HG03135 (cell line): ENCODE data around the gene QKI.
"Not testable (repeated sequence)": the region's sequence is repeated elsewhere in the genome, so short reads cannot be mapped to it uniquely, and the experiment has no call there.

Experiments used
- ATAC-seq: cut with Tn5 transposase; IDR thresholded peaks from one replicate; pipeline ENCODE4 v1.9.1; 2021; ENCODE audit warnings: mild to moderate bottlenecking, moderate library complexity; ENCODE audit not compliant: unreplicated experiment

Gene QKI

DNA sequence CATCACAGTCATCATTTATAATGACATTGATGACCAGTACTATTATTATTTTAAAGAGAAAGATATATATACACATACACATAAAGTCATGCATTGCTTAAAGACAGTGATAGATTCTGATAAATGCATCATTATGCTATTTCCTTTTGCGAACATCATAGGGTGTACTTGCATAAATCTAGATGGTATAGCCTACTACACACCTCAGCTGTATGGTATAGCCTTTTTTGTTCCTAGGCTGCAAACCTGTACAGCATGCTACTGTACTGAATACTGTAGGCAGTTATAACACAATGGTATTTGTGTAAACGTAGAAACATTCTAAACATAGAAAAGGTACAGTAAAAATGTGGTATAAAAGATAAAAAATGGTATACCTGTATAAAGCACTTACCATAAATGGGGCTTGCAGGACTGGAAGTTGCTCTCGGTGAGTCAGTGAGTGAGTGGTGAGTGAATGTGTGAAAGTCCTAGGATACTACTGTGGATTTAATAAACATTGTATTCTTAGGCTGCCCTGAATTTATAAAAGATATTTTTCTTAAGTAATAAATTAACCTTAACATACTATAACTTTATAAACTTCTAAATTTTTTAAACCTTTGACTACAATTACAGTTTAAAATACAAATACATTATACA is 23.9 kb downstream of the QKI start:
- ATAC-seq = no peak

- ATAC-seq = no peak
Measured at GRCh38 chr6:163438940-163439335, 24.4 kb downstream of the QKI start.

DNA sequence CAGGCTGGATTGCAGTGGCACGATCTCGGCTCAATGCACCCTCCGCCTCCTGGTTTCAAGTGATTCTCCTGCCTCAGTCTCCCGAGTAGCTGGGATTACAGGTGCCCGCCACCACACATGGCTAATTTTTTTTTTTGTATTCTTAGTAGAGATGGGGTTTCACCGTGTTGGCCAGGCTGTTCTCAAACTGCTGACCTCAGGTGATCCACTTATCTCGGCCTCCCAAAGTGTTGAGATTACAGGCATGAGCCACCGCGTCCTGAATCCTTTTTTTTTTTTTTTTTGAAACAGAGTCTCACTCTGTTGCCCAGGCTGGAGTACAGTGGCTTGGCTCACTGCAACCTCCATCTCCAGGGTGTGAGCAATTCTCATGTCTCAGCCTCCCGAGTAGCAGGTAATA is 24.9 kb downstream of the QKI start:
- ATAC-seq = not testable (repeated sequence)

- ATAC-seq = no peak
Measured at GRCh38 chr6:163439997-163440396, 25.5 kb downstream of the QKI start.

- no peak for ATAC-seq
Measured at GRCh38 chr6:163442336-163442735, 27.8 kb downstream of the QKI start.

DNA sequence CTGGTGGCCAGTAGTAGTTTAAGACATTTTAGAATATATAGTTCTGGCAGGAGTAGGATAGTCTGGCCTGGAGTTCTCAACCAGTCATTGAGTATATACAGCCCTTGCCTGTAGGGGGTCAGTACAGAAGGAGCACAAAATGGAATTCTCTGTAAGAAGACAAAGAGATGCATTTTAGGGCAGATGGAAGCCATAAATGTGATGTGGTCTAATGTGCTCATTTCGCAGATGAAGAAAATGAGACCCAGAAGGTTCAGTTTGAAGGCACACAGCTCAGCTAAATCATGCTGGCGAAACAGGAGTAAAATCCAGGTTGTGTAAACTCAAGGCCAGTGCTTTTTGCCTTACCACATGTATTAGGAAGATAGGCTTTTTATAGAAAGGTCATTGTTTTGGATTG is 29.6 kb downstream of the QKI start:
- ATAC-seq = no peak

DNA sequence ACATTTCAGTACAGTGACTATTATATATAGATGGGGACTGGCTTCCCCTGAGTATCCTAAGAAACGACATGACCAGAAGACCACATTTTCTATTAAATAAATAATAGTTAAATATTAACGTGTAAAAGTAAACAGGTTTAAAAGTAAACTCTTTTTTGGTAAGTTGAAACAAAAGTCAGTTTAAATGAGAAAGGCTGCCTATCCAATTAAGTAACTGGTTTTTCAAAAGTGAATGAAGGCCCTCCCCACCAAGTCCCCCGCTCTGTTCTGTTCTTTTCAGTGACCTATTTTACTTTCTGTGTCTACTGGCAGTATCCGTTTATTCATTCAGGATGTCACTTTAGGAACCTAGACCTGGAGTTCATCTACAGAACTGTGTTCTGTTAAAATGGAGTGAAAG is 32.0 kb downstream of the QKI start:
- ATAC-seq = no peak

- no peak for ATAC-seq
Measured at GRCh38 chr6:163449076-163449475, 34.6 kb downstream of the QKI start.

DNA sequence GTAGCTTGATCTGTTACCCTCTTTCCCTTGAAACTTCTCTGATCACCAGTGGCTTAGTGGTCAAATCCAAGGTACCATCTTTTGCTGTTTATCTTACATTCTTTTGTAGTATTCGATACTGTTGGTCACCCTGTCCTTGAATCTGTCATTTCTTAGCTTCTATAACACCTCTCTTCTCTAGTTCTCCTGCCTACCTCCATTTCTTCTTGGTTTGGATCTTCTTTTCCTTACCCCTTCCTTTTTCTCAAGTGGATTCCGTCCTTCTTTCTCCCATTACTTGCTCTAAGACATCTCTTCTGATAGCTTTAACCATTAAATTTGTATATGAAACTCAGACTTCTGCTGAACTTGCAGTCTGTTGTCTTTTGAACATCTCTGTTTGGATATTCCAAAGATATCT is 39.9 kb downstream of the QKI start:
- ATAC-seq = no peak

DNA sequence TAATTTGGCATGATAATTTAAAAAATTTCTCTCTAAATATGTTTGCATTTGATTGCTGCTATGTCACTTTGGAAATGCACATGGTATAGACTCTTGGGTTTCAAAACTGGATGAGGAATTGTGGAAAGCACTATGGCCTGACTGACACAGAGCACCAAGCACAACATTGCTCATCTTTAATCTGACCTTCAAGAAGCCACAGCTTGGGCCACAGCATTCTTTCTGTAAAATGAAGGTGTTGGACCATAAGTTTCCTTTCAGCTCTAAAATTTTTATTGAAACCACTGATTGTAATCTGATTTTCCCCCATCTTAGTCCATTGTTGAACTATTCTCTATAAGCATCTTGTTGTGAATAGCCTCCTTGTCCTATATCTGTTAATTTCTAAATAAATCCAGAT is 41.0 kb downstream of the QKI start:
- ATAC-seq = no peak

DNA sequence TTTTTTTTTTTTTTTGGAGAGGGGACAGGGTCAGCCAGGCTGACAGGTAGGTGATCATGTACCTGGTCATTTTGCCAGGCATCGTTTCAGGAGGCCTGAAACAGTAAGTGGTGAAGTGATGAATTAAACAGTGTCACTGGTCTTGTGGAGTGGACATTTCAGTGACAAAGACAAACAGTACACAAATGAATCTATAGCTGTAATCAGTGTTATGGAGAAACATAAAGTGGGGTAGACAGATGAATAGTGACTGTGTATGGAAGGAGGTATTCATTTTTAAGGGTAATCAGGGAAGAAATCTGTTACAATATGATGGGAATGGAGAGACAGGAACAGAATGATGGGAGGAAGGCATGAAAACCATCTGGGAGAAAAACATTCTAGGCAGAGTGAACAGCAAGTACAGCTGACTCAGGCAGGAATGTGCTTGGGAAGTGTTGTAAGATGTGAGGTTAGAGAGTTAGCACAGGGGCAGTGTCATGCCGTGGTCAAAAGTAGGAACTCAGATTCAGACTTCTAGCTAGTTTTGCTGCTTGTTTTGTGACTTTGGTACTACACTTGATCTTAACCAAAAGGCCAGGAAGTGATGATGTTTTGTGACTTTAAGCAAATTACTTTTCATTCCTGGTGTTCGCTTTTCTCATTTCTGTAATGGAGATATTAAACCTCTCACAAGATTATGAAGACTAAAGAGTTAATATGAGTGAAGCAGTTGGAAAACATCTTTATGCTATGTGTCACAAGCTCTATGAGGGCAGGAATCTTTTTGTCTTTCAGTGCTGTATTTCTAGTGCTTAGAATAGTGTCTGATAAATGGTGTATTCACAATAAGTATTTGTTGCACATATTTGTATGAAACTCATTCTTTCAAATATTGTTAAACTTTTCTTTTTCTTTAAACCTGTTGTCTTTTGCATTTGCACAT is 43.4 kb downstream of the QKI start:
- no peak for ATAC-seq

DNA sequence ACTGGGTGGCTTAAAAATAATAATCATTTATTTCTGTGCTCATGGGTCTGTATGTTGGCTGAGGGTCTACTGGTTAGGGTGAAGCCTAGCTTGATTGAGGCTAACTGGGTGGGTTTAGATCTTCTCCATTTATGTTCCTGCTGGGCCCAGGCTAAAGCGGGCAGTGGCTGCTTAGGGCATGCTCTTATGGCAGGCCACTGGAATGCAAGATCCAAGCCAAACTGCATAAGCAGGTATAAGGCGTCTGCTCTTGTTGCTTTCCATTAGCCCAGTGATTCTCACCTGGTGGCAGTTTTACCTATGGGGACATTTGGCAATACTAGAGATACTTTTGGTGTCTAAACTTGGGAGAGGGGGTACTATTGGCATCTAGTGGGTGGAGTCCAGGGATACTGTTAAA is 44.5 kb downstream of the QKI start:
- no peak for ATAC-seq

GRCh38 chr6:163459536-163459935 is 45.0 kb downstream of the QKI start:
- ATAC-seq = no peak

GRCh38 chr6:163460307-163460782 is 45.8 kb downstream of the QKI start:
- ATAC-seq = peak; percentile 94

DNA sequence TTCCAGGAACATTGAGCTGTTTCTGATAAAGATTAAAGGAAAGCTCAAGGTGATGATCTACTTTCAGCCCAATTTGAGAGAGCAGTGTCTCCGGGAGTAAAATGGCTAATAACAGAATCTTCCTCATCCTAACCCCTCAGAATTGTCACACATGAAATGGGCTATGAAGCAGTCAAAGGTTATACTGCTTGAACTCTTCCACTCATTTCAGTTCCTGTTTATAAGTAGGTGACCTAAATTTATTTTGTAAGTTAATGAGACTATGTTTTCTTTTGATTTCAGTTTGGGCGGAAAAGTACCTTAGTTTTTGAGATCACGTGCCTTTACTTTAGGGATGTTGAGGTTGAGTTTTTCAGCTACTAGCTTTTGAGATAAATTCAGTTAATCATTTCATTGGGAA is 47.2 kb downstream of the QKI start:
- ATAC-seq = no peak

DNA sequence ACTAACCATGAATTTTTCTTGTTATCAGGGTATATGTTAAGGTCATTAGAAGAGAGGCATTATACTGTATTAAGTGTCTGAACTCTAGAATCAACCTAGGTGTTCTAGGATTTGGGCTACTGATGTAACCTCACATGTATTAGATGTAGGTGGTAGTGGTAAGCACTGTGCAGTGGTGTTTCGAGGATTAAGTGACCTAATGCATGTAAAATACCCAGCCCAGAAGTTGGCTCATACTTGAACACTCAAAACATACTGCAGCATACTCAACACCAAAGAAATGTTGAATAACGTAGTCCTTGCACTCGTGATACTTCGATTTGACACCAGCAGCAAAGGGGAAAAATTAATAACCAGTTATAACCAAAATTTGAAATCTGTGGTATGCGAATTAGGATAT is 48.7 kb downstream of the QKI start:
- no peak for ATAC-seq

DNA sequence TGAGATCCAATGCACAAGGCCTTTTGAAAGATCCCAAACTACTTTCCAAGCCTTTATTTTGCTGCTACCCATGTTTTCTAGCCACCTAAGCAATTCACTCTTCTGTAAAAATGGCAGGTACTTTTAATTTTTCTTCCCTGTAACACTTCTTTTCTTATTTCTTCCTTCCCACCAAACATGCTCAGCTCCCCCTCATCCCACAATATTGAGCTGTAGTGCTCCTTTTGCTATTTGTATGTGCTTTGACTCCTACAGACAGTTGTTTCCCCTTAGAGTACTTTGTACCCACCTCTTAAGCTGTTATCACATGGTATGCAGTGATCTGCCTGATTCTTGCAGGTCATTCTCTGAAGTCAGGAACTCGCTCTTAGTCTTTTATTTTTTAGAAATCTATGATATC is 49.3 kb downstream of the QKI start:
- no peak for ATAC-seq

DNA sequence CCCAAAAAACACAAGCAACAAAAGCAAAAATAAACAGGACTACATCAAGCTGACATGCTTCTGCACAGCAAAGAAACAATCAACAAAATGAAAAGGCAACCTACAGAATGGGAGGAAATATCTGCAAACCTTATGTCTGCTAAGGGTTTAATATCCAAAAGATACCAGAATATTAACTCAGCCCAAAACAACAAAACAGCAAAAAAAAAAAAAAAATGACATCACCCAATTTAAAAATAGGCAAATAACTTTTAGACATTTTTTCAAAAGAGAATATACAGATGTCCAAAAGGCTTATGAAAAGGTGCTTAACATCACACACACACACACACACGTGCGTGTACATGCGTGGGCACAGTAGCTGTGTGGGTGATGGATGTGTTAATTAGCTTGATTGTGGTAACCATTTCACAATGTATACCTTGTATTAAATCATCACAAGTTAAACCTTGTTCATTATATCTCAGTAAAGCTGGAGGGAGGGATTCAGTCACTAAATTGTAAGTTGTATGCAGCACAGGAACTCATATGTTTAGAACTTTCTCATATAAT is 52.4 kb downstream of the QKI start:
- no peak for ATAC-seq

DNA sequence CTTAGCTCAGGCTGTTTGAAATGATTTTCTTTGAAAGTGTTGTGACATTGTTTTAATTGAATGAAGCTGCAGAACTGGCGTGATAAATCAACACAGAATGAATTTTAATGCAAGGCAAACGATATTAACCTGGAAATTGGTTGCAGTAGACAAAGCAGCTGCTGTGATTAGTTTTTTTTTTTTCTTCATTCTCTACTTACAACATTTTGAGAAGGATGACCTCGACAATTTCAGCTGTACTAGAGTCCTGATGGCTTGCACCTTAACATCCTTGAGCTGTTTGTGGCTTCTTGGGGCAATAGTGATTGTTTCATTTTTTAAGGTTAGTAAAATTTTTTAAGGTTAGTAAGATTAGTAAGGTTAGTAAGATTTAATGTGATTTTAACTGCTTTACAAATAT is 54.2 kb downstream of the QKI start:
- ATAC-seq = no peak

- no peak for ATAC-seq
Measured at GRCh38 chr6:163469459-163469985, 55.0 kb downstream of the QKI start.

GRCh38 chr6:163470611-163471010 is 56.1 kb downstream of the QKI start:
- ATAC-seq = no peak

- ATAC-seq = no peak
Measured at GRCh38 chr6:163474581-163474980, 60.1 kb downstream of the QKI start.
